GM18873 (cell line): Measurements from ENCODE around the gene LINC01488.

ENCODE experiments used
- ATAC-seq: cut with Tn5 transposase; IDR thresholded peaks from one replicate; pipeline ENCODE4 v1.9.1; 2021; ENCODE audit warnings: mild to moderate bottlenecking, moderate library complexity, moderate number of reproducible peaks; ENCODE audit not compliant: unreplicated experiment, low FRiP score

LINC01488 gene

GRCh38 chr11:69504127-69504526, 22.7 kb downstream of the LINC01488 start:
- ATAC-seq = no peak

GRCh38 chr11:69504576-69505335, 23.3 kb downstream of the LINC01488 start:
- ATAC-seq = no peak

- no peak for ATAC-seq
These were observed 27.5 kb downstream of the LINC01488 start for GRCh38 chr11:69508974-69509373.

DNA sequence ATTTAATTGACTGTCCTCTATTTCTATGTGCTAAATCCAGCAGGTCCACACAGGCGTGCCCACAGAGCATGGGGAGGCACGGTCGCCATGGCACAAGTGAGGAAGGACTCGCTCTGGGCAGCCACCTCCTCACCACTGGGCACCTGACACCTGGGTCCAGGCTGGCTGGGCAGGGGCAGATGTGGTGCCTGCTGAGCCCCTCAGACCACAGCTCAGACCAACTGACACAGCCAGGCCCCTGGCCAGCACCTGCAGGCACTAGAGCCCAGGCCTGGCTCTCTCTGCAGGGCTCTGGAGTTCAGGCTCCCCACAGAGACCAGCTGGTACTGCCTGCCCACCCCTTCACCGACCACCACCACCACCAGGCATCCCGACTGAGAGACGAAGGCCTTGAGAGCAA, 27.9 kb downstream of the LINC01488 start:
- ATAC-seq = no peak

DNA sequence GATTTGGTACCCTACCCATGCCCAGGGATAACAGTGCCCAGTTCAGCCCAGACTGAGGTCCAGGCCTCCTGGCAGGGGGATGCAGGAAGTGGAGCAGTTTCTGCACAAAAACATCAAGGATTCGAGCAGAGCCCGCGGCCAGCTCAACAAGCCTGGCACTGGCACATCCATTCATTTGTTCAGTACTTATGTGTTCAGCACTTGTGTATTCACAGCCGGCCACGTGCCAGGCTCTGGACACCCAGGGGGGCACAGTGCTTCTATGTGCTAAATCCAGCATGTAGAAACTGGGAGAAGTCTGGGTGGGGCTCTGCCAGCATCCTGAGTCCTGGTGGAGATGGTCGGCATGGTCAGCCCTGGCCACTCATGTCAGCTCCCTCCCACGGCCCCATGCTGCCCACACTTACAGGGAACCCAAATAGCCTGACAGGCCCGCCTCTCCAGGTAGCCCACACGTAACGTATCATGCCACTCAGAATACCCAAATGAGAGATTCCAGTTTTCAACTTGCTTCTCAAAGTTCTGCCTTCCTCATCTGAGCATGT, 28.5 kb downstream of the LINC01488 start:
- ATAC-seq = no peak

- ATAC-seq = no peak
These were observed 29.3 kb downstream of the LINC01488 start for GRCh38 chr11:69510471-69511357.

- no peak for ATAC-seq
These were observed 30.0 kb downstream of the LINC01488 start for GRCh38 chr11:69511358-69512055.

GRCh38 chr11:69512136-69512535, 30.7 kb downstream of the LINC01488 start:
- ATAC-seq = no peak

DNA sequence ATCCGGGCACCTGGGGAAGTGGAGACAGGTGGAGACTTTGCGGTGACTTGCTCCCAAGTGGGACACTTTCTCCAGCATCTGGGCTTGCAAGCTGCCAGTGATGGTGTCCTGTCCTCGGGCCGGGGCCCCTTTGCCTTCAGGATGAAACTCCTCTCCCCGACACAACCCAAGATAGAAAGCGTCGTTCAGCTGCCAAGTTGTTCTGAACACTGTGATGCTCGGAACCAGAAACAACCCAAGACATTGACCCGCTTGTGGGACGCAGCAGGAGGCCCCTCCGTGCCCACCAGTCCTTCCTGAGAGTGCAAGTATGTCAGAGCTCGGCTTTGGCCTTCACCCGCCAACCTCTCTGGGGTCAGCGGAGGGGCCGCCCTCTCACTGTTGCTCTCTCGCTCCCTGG, 31.3 kb downstream of the LINC01488 start:
- ATAC-seq = no peak

GRCh38 chr11:69513196-69513595, 31.7 kb downstream of the LINC01488 start:
- ATAC-seq = no peak

- no peak for ATAC-seq
These were observed 32.3 kb downstream of the LINC01488 start for GRCh38 chr11:69513663-69514224.

DNA sequence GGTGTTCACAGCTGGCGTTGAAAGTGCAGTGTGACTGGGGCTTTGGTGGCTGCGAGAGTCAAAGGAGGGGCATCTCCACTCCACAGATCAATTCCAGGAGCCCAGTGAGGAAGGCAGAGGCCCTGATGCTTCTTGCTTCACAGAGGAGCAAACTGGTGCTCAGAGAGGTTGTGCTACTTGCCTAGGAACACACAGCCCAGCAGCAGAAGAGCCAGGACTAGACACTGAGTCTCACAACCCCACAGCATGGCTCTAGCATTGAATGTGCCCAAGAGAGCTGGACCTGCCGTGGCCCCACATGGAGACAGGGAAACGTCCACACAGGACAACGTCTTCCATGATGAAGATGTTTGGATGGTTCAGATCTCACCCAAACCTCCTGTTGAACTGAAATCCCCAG, 33.3 kb downstream of the LINC01488 start:
- no peak for ATAC-seq

DNA sequence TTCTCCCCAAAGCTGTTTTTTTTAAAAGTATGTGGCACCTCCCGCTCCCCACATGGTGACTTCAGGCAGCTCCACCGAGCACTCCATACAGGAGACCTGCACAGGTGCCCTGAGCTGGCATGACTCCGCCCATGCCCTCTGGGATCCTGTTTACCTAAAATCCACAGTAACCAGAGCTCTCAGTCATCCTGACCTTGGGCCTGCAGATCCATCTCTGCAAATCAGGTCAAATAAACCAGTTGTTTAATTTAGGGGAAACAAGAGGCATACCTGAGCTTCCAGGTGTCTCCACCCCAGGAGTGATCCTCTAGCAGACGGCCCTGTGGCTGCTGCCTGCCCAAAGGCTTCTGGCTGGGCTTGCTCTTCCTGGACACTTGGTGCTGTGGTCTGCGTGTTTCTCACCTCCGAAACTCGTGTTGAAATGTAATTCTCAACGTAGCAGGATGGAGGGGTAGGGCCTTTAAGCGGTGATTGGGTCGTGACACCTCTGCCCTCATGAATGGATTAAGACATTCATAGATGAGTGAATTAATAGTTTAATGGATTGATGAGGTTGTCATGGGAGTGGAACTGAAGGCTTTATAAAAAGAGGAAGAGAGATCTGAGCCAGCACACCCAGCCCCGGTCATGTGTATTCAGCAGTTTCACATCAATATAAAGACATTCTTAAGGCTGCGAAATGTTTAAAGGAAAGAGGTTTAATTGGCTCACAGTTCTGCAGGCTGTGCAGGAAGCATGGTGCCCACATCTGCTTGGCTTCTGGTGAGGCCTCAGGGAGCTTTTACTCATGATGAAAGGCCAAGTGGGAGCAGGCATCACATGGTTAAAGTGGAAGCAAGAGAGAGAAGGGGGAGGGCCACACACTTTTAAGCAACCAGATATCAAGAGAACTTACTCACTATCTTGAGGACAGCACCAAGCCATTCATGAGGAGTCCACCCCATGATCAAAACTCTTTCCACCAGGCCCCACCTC, 34.1 kb downstream of the LINC01488 start:
- no peak for ATAC-seq

GRCh38 chr11:69516526-69516925, 35.1 kb downstream of the LINC01488 start:
- ATAC-seq = no peak

DNA sequence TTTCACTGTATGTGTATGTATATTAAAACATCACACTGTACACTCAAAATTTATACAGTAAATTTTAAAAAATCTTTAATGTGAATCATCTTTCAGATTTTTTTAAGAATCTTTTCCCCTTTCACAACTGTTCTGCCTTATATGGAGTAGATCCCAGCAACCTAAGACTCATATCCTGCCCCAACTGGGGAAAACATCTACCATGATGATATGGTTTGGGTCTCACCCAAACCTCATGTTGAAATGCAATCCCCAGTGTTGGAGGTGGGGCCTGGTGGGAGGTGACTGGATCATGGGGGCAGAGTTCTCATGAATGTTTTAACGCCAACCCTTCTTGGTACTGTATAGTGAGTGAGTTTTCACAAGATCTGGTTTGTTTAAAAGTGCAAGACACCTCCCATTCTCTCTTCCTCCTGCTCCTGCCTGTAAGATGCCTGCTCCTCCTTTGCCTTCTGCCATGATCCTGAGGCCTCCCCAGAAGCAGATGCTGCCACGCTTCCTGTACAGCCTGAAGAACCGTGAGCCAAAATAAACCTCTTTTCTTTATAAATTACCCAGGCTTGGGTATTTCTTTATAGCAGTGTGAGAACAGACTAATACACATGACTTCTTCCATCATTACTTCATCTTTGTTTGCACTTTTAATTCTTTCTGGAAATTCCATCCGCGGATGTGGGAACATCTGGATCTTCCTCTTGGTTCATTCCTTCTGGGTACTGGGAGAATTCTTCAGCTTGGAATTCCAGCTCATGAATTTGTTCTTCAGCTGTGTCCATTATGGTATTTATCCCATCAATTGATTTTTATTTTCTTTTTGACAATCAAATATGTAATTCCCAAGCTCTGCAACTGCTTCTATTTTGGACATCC, 36.9 kb downstream of the LINC01488 start:
- no peak for ATAC-seq

DNA sequence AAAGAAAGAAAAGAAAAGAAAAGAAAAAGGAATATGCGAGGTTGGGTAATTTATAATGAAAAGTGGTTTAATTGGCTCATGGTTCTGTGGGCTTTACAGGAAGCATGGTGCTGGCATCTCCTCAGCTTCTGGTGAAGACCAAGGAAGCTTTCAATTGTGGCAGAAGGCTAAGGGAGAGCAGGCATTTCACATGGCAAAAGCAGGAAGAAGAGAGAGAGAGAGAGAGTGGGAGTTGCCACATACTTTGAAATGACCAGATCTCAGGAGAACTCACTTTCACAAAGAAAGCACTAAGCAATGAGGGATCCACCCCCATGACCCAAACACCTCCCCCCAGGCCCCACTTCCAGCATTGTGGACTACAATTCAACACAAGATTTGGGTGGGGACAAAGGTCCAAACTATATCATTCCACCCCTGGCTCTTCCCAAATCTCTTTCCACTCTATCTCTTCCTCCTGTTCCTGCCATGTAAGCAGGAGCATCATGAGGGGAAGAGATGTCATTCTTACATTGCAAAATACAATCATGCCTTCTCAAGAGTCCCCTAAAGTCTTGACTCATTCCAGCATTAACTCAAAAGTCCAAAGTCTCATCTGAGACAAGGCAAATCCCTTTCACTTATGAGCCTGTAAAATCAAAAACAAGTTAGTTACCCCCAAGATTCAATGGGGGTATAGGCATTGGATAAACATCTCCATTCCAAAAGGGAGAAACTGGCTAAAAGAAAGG, 38.9 kb downstream of the LINC01488 start:
- no peak for ATAC-seq

- no peak for ATAC-seq
These were observed 40.0 kb downstream of the LINC01488 start for GRCh38 chr11:69521457-69521856.

- no peak for ATAC-seq
These were observed 42.0 kb downstream of the LINC01488 start for GRCh38 chr11:69523453-69523852.
